Adipose tissue (tissue), 3 donors: ENCODE measurements around the gene PACC1. TPM values are rescaled to one million over a fixed set of nuclear protein-coding genes. Genes with fewer than 3 reads are reported as not detected.
"Not testable (repeated sequence)": the region's sequence is repeated elsewhere in the genome, so short reads cannot be mapped to it uniquely, and the experiment has no call there.

Experiments used
- H3K27ac ChIP-seq: one replicate; pipeline ENCODE4 v1.5.1; 2013; ENCODE audit warnings: low read depth, low read length
- WGBS, 3 donors: extraction: QIAGEN DNeasy Blood & Tissue Kit; methylation state at CpG; one replicate each; pipeline ENCODE4 v1.1.7; 2013; 5-methylcytosine and 5-hydroxymethylcytosine counted together
- polyA plus RNA-seq, 3 donors: library from polyadenylated mRNA; stranded (reverse); fragments of 200-250 nt; gene quantifications; one replicate each; pipeline ENCODE4 v1.2.3, GENCODE V29; 2013
- donor health status: healthy with polysubstance abuse.
- donor health status: Bipolar disorder and iron deficiency.
- donor health status: healthy.

PACC1 gene
- polyA plus RNA-seq, 3 donors = 1.9 to 2.4 (median 2.0) TPM

DNA sequence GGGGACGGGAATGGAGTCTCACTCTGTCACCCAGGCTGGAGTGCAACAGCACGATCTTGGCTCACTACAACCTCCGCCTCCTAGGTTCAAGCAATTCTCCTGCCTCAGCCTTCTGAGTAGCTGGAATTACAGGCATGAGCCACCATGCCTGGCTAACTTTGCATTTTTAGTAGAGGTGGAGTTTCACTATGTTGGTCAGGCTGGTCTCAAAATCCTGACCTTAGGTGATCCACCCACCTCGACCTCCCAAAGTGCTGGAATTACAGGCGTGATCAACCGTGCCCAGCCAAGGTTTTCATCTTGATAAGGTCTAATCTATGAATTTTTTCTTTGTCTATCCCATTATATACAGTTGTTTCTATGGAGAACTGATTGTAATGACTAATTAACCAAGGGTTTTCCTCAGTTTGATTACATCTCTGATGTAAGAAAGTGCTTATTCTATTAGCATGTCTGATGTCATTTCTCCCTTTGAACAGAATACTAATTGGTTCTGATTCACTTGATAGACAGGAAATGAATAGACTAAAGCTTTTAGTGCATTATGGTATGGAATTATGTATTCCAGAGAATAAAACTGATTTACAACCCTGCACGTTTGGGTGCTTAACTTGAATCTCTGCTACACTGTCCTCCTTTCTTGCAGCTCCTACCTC is 11.9 kb downstream of the PACC1 start:
- no peak overlapping the region for H3K27ac ChIP-seq
- 90 to 93% (median 92%) methylated on average over 7 of the region's 7 CpGs for WGBS, 3 donors

DNA sequence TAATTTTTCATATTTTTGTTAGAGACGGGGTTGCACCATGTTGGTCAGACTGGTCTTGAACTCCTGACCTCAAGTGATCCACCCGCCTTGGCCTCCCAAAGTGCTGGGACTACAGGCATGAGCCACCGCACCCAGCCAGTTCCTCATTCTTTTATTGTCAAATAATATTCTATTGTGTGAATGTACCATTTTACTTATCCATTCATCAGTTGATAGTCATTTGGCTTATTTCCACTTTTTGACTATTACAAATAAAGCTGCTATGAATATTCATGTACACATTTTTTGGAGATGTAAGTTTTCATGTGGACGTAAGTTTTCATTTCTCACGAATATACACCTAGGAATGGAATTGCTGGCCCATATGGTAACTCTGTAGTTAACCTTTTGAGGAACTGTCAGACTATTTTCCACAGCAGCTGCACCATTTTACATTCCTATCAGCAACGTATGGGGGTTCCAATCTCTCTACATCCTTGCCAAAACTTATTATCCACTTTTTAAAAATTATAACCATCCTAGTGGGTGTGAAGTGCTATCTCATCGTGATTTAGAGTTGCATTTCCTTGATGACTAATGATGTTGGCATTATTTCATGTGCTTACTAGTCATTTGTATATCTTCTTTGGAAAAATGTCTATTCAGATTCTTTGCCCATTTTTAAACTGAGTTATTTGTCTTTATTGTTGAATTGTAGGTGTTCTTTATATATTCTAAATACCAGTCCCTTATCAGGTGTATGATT is 12.7 kb downstream of the PACC1 start:
- 73 to 90% (median 79%) methylated on average over 7 of the region's 7 CpGs for WGBS, 3 donors
- no peak overlapping the region for H3K27ac ChIP-seq

- WGBS, 3 donors = 97 to 98% (median 98%) methylated on average over 4 of the region's 4 CpGs
- H3K27ac ChIP-seq = no peak overlapping the region
Measured at GRCh38 chr1:212401042-212401441, 13.6 kb downstream of the PACC1 start.

GRCh38 chr1:212397171-212397570 is 17.5 kb downstream of the PACC1 start:
- H3K27ac ChIP-seq = no peak overlapping the region
- WGBS, 3 donors = 95 to 100% (median 96%) methylated on average over 1 of the region's 1 CpG

- 96 to 100% (median 97%) methylated on average over 3 of the region's 3 CpGs for WGBS, 3 donors
Measured at GRCh38 chr1:212396638-212397037, 18.0 kb downstream of the PACC1 start.

DNA sequence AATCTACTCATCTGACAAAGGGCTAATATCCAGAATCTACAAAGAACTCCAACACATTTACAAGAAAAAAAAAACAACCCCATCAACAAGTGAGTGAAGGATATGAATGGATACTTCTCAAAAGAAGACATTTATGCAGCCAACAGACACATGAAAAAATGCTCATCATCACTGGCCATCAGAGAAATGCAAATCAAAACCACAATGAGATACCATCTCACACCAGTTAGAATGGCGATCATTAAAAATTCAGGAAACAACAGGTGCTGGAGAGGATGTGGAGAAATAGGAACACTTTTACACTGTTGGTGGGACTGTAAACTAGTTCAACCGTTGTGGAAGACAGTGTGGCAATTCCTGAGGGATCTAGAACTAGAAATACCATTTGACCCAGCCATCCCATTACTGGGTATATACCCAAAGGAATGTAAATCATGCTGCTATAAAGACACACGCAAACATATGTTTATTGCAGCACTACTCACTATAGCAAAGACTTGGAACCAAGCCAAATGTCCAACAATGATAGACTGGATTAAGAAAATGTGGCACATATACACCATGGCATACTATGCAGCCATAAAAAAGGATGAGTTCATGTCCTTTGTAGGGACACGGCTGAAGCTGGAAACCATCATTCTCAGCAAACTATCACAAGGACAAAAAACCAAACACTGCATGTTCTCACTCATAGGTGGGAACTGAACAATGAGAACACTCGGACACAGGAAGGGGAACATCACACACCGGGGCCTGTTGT is 18.8 kb downstream of the PACC1 start:
- WGBS, 3 donors = 92 to 93% (median 93%) methylated on average over 5 of the region's 6 CpGs
- not testable (repeated sequence) for H3K27ac ChIP-seq

More at GRCh38 chr1:212396638-212397037, 18.0 kb downstream of the PACC1 start:
- no peak overlapping the region for H3K27ac ChIP-seq

DNA sequence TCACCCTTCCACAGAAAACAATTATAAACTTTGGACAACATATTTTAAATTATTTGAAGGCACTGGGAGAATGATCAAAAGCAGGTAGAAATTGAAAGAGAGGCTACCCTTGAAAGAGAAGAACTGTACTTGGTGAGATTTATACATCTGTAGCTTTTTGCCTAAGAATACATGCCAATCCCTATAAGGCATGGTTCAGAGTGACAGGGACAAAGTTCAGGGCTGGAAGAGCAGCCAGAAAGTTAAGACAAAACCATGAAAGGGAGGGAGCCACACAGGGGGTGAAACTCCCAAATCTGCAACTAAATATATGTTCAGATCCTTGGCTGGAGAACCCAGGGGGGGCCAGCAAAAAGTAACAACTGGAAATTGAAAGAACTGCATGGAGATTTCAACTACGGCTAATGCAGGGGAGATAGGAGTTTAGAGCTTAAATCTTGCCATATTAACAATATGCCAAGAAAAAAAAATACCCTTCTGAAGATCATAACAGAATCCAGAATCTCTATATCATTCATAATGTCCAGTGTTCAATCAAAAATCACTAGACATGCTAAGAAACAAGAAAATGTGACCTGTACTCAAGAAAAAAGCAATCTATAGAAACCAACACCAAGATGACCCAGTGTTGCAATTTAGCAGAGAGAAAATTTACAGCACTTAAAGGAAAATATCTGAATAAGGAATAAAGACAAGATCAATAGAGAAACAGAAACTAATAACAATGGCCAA is 25.5 kb downstream of the PACC1 start:
- H3K27ac ChIP-seq = no peak overlapping the region
- WGBS, 3 donors = 92 to 100% (median 97%) methylated on average over 1 of the region's 1 CpG

DNA sequence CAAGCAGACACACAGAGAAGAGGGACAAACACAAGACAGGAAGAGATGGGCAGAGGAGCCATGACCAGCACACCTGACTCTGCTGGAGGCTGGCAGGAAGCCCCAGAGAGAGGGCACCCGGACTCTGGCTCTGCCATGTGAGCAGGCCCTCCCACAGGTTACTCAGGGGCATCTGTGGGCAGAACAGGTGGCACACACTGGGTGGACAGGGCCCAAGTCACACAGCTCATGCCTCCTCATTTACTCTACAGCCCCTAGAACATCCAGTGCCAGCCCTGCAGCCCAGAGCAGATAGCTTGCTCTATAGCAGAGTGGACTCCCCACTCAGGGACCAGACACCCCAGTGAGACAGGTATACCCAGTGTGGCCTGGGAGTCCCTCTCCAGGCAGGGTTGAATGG is 28.7 kb downstream of the PACC1 start:
- 75 to 88% (median 82%) methylated on average over 1 of the region's 1 CpG for WGBS, 3 donors
- H3K27ac ChIP-seq = no peak overlapping the region

DNA sequence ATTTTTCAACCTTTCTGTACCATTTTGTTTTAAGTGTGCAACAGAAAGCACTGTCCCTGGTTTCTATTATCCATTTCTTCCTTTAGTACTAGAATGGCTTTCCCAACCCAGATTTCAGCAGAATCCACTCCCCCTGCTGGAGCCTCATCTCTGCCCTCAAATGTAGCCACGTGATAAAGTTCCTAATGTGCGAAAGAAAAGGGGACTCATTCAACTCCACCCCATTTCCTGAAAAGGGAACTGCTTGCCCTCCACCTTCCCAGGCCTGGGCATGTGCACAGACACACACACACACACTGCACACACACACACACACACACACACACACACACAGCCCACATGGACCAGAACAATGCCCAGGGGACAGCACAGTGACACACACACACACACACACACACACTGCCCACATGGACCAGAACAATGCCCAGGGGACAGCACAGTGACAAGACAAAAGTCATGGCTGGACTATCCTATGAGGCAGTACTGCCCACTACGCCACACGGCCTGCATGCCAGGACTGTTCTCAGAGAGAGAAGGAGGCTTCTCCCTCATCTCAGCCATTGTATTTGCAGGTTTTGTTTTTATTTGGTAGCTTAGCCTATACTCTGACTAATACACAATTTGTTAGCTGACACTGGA is 33.2 kb downstream of the PACC1 start:
- H3K27ac ChIP-seq = no peak overlapping the region
- WGBS, 3 donors = 67 to 85% (median 73%) methylated on average over 4 of the region's 4 CpGs

- H3K27ac ChIP-seq = no peak overlapping the region
- 94 to 100% (median 97%) methylated on average over 2 of the region's 2 CpGs for WGBS, 3 donors
Measured at GRCh38 chr1:212379366-212379765, 35.3 kb downstream of the PACC1 start.

- 92 to 96% (median 93%) methylated on average over 3 of the region's 3 CpGs for WGBS, 3 donors
- H3K27ac ChIP-seq = no peak overlapping the region
Measured at GRCh38 chr1:212377644-212378043, 37.0 kb downstream of the PACC1 start.

DNA sequence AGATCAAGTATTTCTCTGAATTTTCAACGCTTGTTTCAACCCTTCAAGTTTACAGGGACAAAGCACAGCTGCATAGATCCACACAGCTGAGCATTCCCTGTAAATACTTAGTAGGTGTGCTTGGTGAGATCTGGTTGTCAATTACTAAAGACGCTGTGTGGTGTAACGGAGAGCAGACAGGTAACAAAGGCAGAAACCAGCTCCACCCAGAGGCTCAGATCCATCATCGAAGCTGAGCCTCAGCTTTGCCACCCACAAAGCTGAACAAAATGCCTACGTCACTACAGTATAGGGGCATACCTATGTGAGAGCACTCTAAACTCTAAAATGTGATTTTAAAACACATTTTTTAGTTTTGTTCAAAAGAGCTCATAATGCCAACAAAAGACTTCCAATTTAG is 38.7 kb downstream of the PACC1 start:
- 74 to 91% (median 77%) methylated on average over 5 of the region's 5 CpGs for WGBS, 3 donors
- no peak overlapping the region for H3K27ac ChIP-seq

DNA sequence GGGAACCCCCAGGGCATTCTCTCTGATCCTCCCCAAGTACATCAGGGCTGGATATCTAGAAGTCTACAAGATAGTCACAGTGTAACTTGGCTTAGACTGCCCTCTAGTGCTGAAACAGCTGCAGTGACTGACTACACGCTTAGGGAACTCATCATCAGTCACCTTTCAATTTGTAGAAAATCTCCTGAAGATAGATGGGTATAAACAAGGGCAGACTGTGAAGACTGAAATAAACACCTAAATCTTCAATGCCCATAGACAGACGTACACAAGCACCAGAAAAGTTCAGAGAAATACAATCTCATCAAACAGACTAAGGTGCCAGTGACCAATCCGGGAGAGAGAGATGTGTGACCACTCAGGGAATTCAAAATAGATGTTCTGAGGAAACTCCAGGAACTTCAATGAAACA is 46.6 kb downstream of the PACC1 start:
- 71 to 78% (median 75%) methylated on average over 3 of the region's 3 CpGs for WGBS, 3 donors
- no peak overlapping the region for H3K27ac ChIP-seq

GRCh38 chr1:212367474-212368072 is 47.1 kb downstream of the PACC1 start:
- H3K27ac ChIP-seq = no peak overlapping the region
- 75 to 85% (median 77%) methylated on average over 2 of the region's 2 CpGs for WGBS, 3 donors

DNA sequence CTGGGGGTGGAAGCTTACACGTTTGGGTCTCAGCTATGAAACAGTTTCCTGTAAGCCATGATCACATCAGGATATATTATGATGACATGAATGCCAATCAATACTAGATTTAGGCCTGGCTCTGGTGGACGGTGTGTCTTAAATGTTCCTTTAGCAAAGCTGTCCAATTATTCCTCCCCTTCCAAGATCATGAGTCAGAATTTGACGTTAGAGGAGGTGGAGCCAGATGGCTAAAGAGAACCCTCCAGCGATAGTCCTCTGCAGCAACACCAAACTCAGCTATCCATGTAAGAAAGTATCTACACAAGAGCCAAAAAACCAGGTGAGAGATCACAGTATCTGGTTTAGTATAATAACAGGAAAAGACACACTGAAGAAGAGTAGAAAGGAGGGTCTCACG is 47.8 kb downstream of the PACC1 start:
- 64 to 68% (median 68%) methylated on average over 5 of the region's 5 CpGs for WGBS, 3 donors
- no peak overlapping the region for H3K27ac ChIP-seq

DNA sequence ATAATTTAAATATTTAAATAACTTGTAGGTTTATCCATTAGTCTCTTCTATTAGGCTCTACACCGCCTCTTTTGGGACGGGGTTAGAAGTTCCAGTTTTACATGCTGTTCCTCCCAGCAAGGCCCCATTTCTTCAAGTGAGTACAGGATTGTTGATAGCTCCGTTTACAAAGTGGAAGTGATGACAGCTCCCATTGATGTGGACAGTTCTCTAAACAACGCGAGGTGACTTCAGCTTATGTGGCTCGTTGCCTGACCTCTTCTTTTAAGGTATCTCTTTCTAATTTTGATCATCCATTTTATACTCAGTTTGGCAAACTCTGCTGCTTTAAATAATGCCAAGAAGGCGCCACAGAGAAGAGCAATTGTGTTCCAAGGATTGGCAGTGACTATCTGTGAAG is 49.7 kb downstream of the PACC1 start:
- no peak overlapping the region for H3K27ac ChIP-seq
- 74 to 81% (median 76%) methylated on average over 7 of the region's 7 CpGs for WGBS, 3 donors

- WGBS, 3 donors = 79 to 86% (median 85%) methylated on average over 4 of the region's 4 CpGs
- no peak overlapping the region for H3K27ac ChIP-seq
Measured at GRCh38 chr1:212359794-212360479, 54.7 kb downstream of the PACC1 start.
